BJ (cell line): ENCODE results near the gene CCL22. TPM values are rescaled to one million over a fixed set of nuclear protein-coding genes. Genes with fewer than 3 reads are reported as not detected.

Source experiments
- polyA plus RNA-seq: library from polyadenylated mRNA; depleted of rRNA; stranded (reverse); fragments of >200 nt; gene quantifications from 2 replicates; pipeline ENCODE4 v1.2.3, GENCODE V29; 2011; rRNA removed
- small RNA-seq: library from RNA; depleted of rRNA; stranded (forward); fragments of <200 nt; gene quantifications from one replicate; pipeline ENCODE3, GENCODE V24; 2012; ENCODE audit warnings: low replicate concordance, low read depth; ENCODE audit not compliant: insufficient read length

Gene CCL22
- polyA plus RNA-seq, 1 experiment: not detected

Small RNA genes within 50 kb of the gene (small RNA-seq; reads per million reads assigned to genes)
- not detected for gene AC108081.1

Other genes starting within 250 kb of the CCL22 start
- 68.5 and 96.5 TPM in 2 replicates for gene PSME3IP1, start 172.7 kb upstream of the CCL22 start, polyA plus RNA-seq
- 29.7 and 35.3 TPM in 2 replicates for gene RSPRY1, start 172.5 kb upstream of the CCL22 start, polyA plus RNA-seq
- 69.5 and 94.8 TPM in 2 replicates for gene ARL2BP, start 113.5 kb upstream of the CCL22 start, polyA plus RNA-seq
- gene PLLP, start 74.1 kb upstream of the CCL22 start, polyA plus RNA-seq: 0.02 and 0.09 TPM in 2 replicates
- gene CX3CL1, start 13.7 kb downstream of the CCL22 start, polyA plus RNA-seq: 0.02 TPM in 1 of 2 replicates, not detected in the other
- not detected in 2 replicates for gene CCL17, start 46.0 kb downstream of the CCL22 start, polyA plus RNA-seq
- gene CIAPIN1, start 88.6 kb downstream of the CCL22 start, polyA plus RNA-seq: 51.6 and 55.3 TPM in 2 replicates
- 62.7 and 69.5 TPM in 2 replicates for gene COQ9, start 88.7 kb downstream of the CCL22 start, polyA plus RNA-seq
- 127 and 176 TPM in 2 replicates for gene POLR2C, start 103.9 kb downstream of the CCL22 start, polyA plus RNA-seq
- gene DOK4, start 127.7 kb downstream of the CCL22 start, polyA plus RNA-seq: 28.3 and 40.0 TPM in 2 replicates
- 8.2 and 13.6 TPM in 2 replicates for gene CCDC102A, start 177.8 kb downstream of the CCL22 start, polyA plus RNA-seq
- gene ADGRG5, start 183.9 kb downstream of the CCL22 start, polyA plus RNA-seq: not detected in 2 replicates